Thyroid gland (tissue), 4 donors: ENCODE measurements around the gene LILRA6.

Experiments used
- POLR2A ChIP-seq, 2 donors: fragments of 450-650 bp; IDR thresholded peaks; one replicate each; pipeline ENCODE4 v1.6.1; 2017; ENCODE audit warnings: antibody characterized with exemption in 2 of 2, mild to moderate bottlenecking in 2 of 2, moderate library complexity in 1 of 2
- TF ChIP-seq, protein P1 (sequence below), 6 experiments: fragments of 200-600 bp in 3 of 6; fragments of 450-650 bp in 3 of 6; sonication (generic) in 3 of 6; IDR thresholded peaks; one replicate each; pipeline ENCODE4 v1.5.1; 2016 to 2019; ENCODE audit warnings: antibody characterized with exemption in 6 of 6, mild to moderate bottlenecking in 2 of 6, inconsistent platforms in 1 of 6, moderate library complexity in 1 of 6

DNA sequence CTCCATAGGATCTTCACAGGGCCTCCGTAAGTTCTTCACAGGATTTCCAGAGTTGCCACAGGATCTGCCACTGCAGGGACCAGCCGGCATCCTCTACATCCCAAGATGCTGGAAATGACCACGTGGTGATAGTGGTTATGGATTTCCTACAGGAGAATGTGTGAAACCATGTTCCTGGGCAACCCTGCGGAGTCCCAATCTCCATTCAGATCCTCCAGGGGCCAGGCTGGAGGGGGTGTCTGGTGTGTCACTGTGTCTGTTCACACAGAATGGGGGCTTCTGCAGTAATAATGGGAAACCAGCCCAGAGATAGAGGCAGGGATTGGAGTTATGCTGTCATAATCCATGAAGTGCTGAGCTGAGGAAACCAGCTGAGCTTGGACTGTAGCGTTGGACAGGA, 8.6 kb downstream of the LILRA6 start:
- TF ChIP-seq POLR2A (IDR thresholded peaks at IDR 0.05) = no peak
- TF ChIP-seq, protein P1, sequence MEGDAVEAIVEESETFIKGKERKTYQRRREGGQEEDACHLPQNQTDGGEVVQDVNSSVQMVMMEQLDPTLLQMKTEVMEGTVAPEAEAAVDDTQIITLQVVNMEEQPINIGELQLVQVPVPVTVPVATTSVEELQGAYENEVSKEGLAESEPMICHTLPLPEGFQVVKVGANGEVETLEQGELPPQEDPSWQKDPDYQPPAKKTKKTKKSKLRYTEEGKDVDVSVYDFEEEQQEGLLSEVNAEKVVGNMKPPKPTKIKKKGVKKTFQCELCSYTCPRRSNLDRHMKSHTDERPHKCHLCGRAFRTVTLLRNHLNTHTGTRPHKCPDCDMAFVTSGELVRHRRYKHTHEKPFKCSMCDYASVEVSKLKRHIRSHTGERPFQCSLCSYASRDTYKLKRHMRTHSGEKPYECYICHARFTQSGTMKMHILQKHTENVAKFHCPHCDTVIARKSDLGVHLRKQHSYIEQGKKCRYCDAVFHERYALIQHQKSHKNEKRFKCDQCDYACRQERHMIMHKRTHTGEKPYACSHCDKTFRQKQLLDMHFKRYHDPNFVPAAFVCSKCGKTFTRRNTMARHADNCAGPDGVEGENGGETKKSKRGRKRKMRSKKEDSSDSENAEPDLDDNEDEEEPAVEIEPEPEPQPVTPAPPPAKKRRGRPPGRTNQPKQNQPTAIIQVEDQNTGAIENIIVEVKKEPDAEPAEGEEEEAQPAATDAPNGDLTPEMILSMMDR (IDR thresholded peaks at IDR 0.05) = no peak
